ENCODE data around the gene MEX3B.

Gene MEX3B

GRCh38 chr15:82020625-82021394 is 25.0 kb downstream of the MEX3B start:
- no peaks in the 10 kb centered on the region for H3K4me1 ChIP-seq (ENCODE audit: insufficient read depth, low read length, severe bottlenecking)
- H4K20me1 ChIP-seq (ENCODE audit: insufficient read depth, low read length), result no peaks in the 10 kb centered on the region
- H3K79me2 ChIP-seq (ENCODE audit: insufficient read depth, low read length), result no peaks in the 10 kb centered on the region
- H3F3A ChIP-seq (ENCODE audit: insufficient read depth, low read length), result no peaks in the 10 kb centered on the region
- no peak for TF ChIP-seq EZH2 (IDR thresholded peaks at IDR 0.05; ENCODE audit: borderline replicate concordance, low read length)
- TF ChIP-seq, protein P1, sequence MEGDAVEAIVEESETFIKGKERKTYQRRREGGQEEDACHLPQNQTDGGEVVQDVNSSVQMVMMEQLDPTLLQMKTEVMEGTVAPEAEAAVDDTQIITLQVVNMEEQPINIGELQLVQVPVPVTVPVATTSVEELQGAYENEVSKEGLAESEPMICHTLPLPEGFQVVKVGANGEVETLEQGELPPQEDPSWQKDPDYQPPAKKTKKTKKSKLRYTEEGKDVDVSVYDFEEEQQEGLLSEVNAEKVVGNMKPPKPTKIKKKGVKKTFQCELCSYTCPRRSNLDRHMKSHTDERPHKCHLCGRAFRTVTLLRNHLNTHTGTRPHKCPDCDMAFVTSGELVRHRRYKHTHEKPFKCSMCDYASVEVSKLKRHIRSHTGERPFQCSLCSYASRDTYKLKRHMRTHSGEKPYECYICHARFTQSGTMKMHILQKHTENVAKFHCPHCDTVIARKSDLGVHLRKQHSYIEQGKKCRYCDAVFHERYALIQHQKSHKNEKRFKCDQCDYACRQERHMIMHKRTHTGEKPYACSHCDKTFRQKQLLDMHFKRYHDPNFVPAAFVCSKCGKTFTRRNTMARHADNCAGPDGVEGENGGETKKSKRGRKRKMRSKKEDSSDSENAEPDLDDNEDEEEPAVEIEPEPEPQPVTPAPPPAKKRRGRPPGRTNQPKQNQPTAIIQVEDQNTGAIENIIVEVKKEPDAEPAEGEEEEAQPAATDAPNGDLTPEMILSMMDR (IDR thresholded peaks at IDR 0.05; ENCODE audit: low read length), result no peak
- no peak overlapping the region for H3K9ac ChIP-seq (ENCODE audit: low read length)
- H3K4me3 ChIP-seq (ENCODE audit: low read depth, low read length, poor library complexity, severe bottlenecking), result no peak overlapping the region
- H3K27me3 ChIP-seq (ENCODE audit: insufficient read depth, low read length), result 0 out of 2 replicates have a peak, but pooled peaks cover 4% of the 10 kb centered on the region
- H3K27ac ChIP-seq (ENCODE audit: low read depth, low read length, poor library complexity, severe bottlenecking), result no peak overlapping the region
- H3K9me2 ChIP-seq (ENCODE audit: low read depth, low read length), result no peaks in the 10 kb centered on the region
- no peaks in the 10 kb centered on the region for H3K9me3 ChIP-seq (ENCODE audit: low read length)
- H2AFZ ChIP-seq (ENCODE audit: low read length), result no peak overlapping the region
- no peak overlapping the region for H3K4me2 ChIP-seq (ENCODE audit: low read length)
- H3K36me3 ChIP-seq (ENCODE audit: insufficient read depth, low read length), result no peaks in the 10 kb centered on the region

DNA sequence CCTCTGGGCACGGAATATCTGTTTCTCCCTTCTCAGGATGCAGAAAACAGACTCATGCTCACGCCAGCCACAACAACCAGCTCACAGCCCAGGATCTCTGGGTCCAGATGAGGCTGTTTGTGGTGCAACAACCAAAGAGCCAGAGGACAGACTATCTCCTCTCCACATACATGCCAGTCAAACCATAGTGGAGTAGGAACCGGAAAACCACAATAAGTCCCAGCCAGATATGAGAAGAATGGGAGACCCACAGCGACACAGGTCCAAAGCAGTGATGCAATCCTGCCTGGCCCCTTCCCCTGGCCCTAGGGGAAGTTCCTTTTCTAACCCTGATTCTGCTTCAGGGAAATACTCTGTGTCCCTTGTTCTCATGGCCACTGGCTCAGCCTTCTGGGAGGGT is 27.6 kb downstream of the MEX3B start:
- Histone ChIP-seq H3K27ac (ENCODE audit: low read depth, low read length, poor library complexity, severe bottlenecking) (no peak overlapping the region), H3K9ac (ENCODE audit: low read length) (no peak overlapping the region), H3K79me2 (ENCODE audit: insufficient read depth, low read length) (no peaks in the 10 kb centered on the region), H3K4me1 (ENCODE audit: insufficient read depth, low read length, severe bottlenecking) (no peaks in the 10 kb centered on the region), H3K27me3 (ENCODE audit: insufficient read depth, low read length) (0 out of 2 replicates have a peak, but pooled peaks cover 4% of the 10 kb centered on the region), H3K4me2 (ENCODE audit: low read length) (no peak overlapping the region), H4K20me1 (ENCODE audit: insufficient read depth, low read length) (no peaks in the 10 kb centered on the region), H3K9me2 (ENCODE audit: low read depth, low read length) (no peaks in the 10 kb centered on the region), H3K36me3 (ENCODE audit: insufficient read depth, low read length) (no peaks in the 10 kb centered on the region), H3F3A (ENCODE audit: insufficient read depth, low read length) (no peaks in the 10 kb centered on the region), H3K9me3 (ENCODE audit: low read length) (no peaks in the 10 kb centered on the region), H3K4me3 (ENCODE audit: low read depth, low read length, poor library complexity, severe bottlenecking) (no peak overlapping the region), H2AFZ (ENCODE audit: low read length) (no peak overlapping the region)
- no peak for TF ChIP-seq EZH2 (IDR thresholded peaks at IDR 0.05; ENCODE audit: borderline replicate concordance, low read length)
- TF ChIP-seq, protein P1 (IDR thresholded peaks at IDR 0.05; ENCODE audit: low read length), result no peak

GRCh38 chr15:82017656-82018055 is 28.2 kb downstream of the MEX3B start:
- Histone ChIP-seq H3K9me3 (ENCODE audit: low read length) (no peaks in the 10 kb centered on the region), H3K4me1 (ENCODE audit: insufficient read depth, low read length, severe bottlenecking) (no peaks in the 10 kb centered on the region), H3K27me3 (ENCODE audit: insufficient read depth, low read length) (0 out of 2 replicates have a peak, but pooled peaks cover 4% of the 10 kb centered on the region), H3K27ac (ENCODE audit: low read depth, low read length, poor library complexity, severe bottlenecking) (no peak overlapping the region), H3F3A (ENCODE audit: insufficient read depth, low read length) (no peaks in the 10 kb centered on the region), H3K79me2 (ENCODE audit: insufficient read depth, low read length) (no peaks in the 10 kb centered on the region), H3K4me2 (ENCODE audit: low read length) (no peak overlapping the region), H2AFZ (ENCODE audit: low read length) (no peak overlapping the region), H3K9ac (ENCODE audit: low read length) (no peak overlapping the region), H3K36me3 (ENCODE audit: insufficient read depth, low read length) (no peaks in the 10 kb centered on the region), H3K9me2 (ENCODE audit: low read depth, low read length) (no peaks in the 10 kb centered on the region), H3K4me3 (ENCODE audit: low read depth, low read length, poor library complexity, severe bottlenecking) (no peak overlapping the region), H4K20me1 (ENCODE audit: insufficient read depth, low read length) (no peaks in the 10 kb centered on the region)
- TF ChIP-seq, protein P1 (IDR thresholded peaks at IDR 0.05; ENCODE audit: low read length), result no peak
- TF ChIP-seq EZH2 (IDR thresholded peaks at IDR 0.05; ENCODE audit: borderline replicate concordance, low read length), result no peak

Measured in OCI-LY1 (cell line).